Globus pallidus (tissue), 1 donor: ENCODE results near the gene TCP10L.
"Not testable (repeated sequence)": the region's sequence is repeated elsewhere in the genome, so short reads cannot be mapped to it uniquely, and the experiment has no call there.

Experiments used
- DNase-seq: peaks from one replicate; pipeline ENCODE4 v3.0.0-alpha.2; 2015; ENCODE audit warnings: low spot score

Gene TCP10L

GRCh38 chr21:32554832-32555638 lies 30.3 kb downstream of the TCP10L start:
- no peak for DNase-seq

DNA sequence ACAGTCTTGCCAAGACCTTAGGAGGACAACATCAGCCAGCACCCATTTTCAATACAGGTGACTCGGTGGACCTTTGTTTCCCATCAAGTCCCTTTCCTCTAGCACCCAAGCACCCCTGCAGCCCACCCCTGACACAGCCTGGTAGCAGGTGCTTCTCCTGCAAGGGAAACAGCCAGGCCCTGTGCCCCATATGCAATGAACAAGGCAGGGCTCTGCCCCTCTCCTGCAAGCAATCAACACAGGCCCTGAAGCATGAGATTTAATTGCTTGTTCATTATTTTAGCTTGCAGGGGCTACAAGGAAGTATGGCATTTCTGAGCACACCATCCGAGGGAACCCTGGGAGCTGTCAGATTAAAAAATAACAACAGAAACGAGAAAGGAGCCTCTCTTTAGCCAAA lies 35.4 kb downstream of the TCP10L start:
- no peak for DNase-seq

- DNase-seq: no peak
Measured at GRCh38 chr21:32549440-32549839, 35.9 kb downstream of the TCP10L start.

- DNase-seq: no peak
Measured at GRCh38 chr21:32548978-32549377, 36.3 kb downstream of the TCP10L start.

DNA sequence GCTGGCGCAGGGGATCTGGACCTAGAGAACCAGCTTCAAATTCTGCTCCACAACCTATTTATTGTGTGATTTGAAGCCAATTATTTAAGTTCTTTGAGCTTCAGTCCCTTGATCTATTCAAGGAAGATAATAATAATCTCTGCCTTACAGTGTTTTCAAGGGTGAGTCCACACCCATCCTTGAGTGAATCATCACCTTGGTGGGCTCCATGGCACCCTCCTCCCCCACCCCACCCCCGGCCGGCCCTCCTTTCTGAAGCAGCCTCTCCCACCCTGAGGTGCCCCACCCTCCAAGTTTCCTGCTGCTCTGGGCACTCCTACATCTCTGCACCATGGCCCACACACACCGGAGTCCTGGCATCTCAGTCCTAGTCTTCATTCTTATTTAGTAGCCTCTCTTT lies 38.3 kb downstream of the TCP10L start:
- no peak for DNase-seq

- no peak for DNase-seq
Measured at GRCh38 chr21:32545948-32546441, 39.3 kb downstream of the TCP10L start.

- DNase-seq: no peak
Measured at GRCh38 chr21:32544697-32545096, 40.6 kb downstream of the TCP10L start.

DNA sequence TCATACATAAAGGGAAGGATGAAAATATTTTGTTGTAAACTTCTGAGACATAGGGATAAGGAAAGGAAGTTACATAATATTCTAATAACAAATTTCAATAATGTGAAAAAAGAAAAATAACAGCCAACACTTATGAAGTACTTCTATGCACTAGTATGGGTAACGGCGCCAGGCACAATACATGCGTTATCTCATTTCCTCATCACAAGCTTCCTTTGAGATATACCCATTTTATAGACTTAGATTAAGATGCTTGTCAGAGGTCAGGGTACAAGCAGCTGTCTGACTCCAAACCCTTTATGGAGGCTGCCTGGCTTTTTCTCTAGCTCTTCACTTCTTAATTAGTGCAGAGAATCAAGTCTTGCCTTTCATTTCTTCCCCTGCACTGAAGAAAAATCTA lies 41.3 kb downstream of the TCP10L start:
- no peak for DNase-seq

DNA sequence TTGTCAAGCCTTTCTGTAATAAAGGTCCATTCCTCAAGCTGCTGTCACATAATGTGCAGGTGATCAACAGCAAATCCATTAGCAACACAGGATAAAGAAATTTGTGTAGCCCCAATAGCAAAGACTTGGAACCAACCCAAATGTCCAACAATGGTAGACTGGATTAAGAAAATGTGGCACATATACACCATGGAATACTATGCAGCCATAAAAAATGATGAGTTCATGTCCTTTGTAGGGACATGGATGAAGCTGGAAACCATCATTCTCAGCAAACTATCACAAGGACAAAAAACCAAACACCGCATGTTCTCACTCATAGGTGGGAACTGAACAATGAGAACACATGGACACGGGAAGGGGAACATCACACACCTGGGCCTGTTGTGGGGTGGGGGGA lies 42.3 kb downstream of the TCP10L start:
- DNase-seq: not testable (repeated sequence)

DNA sequence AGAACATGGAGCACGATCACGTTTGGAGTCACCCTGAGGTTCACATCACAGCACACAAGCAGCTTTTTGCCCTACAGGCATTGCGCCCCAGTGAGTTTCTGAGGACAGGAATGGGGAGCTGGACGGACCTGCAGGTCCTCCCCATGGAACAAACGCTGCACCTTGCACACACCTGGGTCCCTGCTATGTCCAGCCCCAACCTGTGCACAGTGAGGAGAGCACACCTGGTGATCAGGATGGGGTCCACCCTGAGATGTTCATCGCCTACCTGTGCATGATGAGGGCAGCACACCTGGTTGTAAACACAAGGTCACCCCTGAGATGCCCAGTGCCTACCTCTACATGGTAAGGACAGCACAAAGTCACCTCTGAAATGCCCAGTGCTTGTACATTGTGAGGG lies 45.9 kb downstream of the TCP10L start:
- DNase-seq: no peak

GRCh38 chr21:32538147-32538792 lies 47.1 kb downstream of the TCP10L start:
- DNase-seq: no peak

DNA sequence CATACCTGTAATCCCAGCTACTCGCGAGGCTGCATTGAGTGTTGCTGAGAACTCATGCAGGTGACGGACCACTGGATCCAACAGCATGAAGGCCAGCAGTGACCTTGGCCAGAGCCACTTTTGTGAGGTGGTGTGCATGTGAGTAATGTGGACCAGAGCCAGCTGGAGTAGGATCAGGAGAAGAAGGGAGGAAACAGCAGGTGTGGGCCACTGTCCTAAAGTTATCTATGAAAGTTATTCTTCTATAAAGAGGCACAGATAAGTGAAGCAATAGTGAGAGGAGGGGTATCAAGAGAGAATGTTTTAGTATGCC lies 47.8 kb downstream of the TCP10L start:
- no peak for DNase-seq

- DNase-seq: no peak
Measured at GRCh38 chr21:32535612-32536011, 49.7 kb downstream of the TCP10L start.

- no peak for DNase-seq
Measured at GRCh38 chr21:32534113-32534512, 51.2 kb downstream of the TCP10L start.

GRCh38 chr21:32533611-32534010 lies 51.7 kb downstream of the TCP10L start:
- DNase-seq: no peak

GRCh38 chr21:32533053-32533452 lies 52.3 kb downstream of the TCP10L start:
- no peak for DNase-seq

DNA sequence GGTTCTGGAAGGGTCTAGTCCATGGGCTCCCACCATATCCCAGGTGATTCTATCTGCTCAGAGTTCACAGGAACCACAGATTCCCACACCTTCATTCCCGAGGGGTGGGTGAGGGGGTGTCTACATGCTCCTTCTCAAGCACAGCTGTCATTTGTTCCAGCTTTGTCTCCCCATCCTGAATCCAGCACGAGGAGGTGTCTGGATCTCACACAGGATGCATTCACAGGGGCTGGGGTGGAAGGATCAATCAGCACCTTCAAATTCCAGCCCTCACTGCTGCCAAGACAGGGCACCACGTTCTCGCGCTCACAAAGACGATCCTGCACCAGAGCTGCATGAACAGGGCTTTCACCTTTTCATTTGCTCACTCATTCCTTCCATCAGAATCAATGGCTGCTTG lies 52.7 kb downstream of the TCP10L start:
- DNase-seq: no peak

DNA sequence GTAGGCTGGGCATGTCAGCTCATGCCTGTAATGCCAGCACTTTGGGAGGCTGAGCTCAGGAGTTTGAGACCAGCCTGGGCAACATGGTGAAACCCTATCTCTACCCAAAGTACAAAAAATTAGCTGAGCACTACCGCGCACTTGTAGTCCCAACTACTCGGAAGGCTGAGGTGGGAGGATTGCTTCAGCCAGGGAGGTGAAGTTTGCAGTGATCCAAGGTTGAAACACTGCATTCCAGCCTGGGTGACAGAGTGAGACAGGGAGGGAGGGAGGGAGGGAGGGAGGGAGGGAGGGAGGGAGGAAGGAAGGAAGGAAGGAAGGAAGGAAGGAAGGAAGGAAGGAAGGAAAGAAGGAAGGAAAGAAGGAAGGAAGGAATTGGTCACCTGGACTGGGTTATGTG lies 53.8 kb downstream of the TCP10L start:
- DNase-seq: not testable (repeated sequence)

- DNase-seq: not testable (repeated sequence)
Measured at GRCh38 chr21:32530809-32531208, 54.5 kb downstream of the TCP10L start.

DNA sequence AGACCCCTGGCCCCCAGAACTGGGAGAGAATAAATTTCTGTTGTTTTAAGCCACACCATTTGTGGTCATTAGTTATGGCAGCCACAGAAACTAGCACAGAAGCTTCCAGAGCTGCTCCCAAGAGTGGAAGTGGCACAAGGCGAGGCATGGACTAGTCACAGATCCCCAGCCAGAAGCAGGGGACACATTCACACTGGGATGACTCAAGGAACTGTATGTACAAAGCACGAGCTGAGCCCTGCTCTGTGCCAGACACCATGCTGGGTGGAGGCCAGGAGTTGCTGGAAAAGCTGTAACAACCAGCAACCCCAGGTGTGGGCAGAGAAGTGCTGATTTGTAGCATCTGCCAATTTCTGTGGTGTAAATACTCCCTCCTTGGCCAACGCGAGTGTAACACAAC lies 55.6 kb downstream of the TCP10L start:
- DNase-seq: no peak

DNA sequence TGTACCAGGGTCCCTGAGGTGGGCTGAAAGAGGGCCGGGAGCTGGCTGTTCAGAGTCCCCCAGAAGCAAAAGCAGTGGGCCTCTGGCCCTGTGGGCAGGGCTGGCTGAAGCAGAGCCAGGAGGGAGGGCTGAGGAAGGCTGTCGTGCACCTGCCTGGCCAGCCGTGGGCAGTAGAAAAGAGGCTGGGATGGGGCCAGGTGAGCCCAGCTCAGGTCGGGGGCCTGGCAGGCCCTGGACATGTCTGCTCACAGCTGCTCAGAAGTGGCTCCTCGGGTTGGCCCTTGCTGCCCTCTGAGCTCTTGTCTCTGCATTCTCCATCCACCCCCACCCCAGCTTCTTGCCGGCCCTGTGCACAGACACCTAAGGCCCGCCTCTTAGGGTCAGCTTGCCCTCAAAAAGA lies 60.0 kb downstream of the TCP10L start:
- DNase-seq: no peak

GRCh38 chr21:32523988-32524719 lies 61.2 kb downstream of the TCP10L start:
- DNase-seq: no peak
